GM23338 (cell line): ENCODE measurements around the gene DLG2. TPM values are rescaled to one million over a fixed set of nuclear protein-coding genes. Genes with fewer than 3 reads are reported as not detected.

Experiments used
- ATAC-seq: fragments of 200-7000 bp; cut with Tn5 transposase; 3 replicates; pipeline ENCODE4 v1.9.1; 2020
- DNase-seq: peaks from one replicate; pipeline ENCODE4 v3.0.0-alpha.2; 2015; ENCODE audit warnings: low spot score
- H2AFZ ChIP-seq: fragments of 200-600 bp; sonication (generic); 2 replicates; pipeline ENCODE4 v1.8.0; 2016; ENCODE audit warnings: antibody characterized with exemption, mild to moderate bottlenecking, moderate library complexity
- H3F3A ChIP-seq: fragments of 200-600 bp; sonication (generic); replicated peaks from 2 replicates; pipeline ENCODE4 v1.8.0; 2017; ENCODE audit warnings: antibody characterized with exemption, mixed run types, low read depth
- H3K27ac ChIP-seq: fragments of 200-600 bp; sonication (generic); 2 replicates; pipeline ENCODE4 v1.6.1; 2016; ENCODE audit warnings: low read depth
- H3K27me3 ChIP-seq: fragments of 200-600 bp; sonication (generic); 2 replicates; pipeline ENCODE4 v1.8.0; 2016; ENCODE audit warnings: mild to moderate bottlenecking, mixed run types, moderate library complexity; ENCODE audit not compliant: insufficient read depth
- H3K36me3 ChIP-seq: fragments of 200-600 bp; sonication (generic); 2 replicates; pipeline ENCODE4 v1.8.0; 2016; ENCODE audit warnings: mild to moderate bottlenecking; ENCODE audit not compliant: insufficient read depth
- H3K4me1 ChIP-seq: fragments of 200-600 bp; sonication (generic); 2 replicates; pipeline ENCODE4 v1.8.0; 2016; ENCODE audit warnings: mild to moderate bottlenecking, moderate library complexity; ENCODE audit not compliant: insufficient read depth
- H3K4me2 ChIP-seq: fragments of 200-600 bp; sonication (generic); 2 replicates; pipeline ENCODE4 v1.7.1; 2017; ENCODE audit warnings: mixed run types
- H3K4me3 ChIP-seq: fragments of 200-600 bp; sonication (generic); 2 replicates; pipeline ENCODE4 v1.6.1; 2016; ENCODE audit warnings: mixed run types
- H3K79me2 ChIP-seq: fragments of 200-600 bp; sonication (generic); replicated peaks from 2 replicates; pipeline ENCODE4 v1.8.0; 2017; ENCODE audit warnings: mild to moderate bottlenecking; ENCODE audit not compliant: insufficient read depth
- H3K9me2 ChIP-seq: fragments of 200-600 bp; sonication (generic); 2 replicates; pipeline ENCODE4 v1.8.0; 2017; ENCODE audit not compliant: insufficient read depth
- H4K20me1 ChIP-seq: fragments of 200-600 bp; sonication (generic); replicated peaks from 2 replicates; pipeline ENCODE4 v1.8.0; 2017; ENCODE audit warnings: mild to moderate bottlenecking; ENCODE audit not compliant: insufficient read depth
- H3K27ac Mint-ChIP-seq: 2 replicates; pipeline ENCODE4 v1.8.0; 2020; ENCODE audit warnings: inconsistent platforms, mild to moderate bottlenecking, moderate library complexity, mixed read lengths
- H3K27me3 Mint-ChIP-seq: 3 replicates; pipeline ENCODE4 v1.8.0; 2022; ENCODE audit warnings: low read depth, mild to moderate bottlenecking, moderate library complexity, mixed read lengths, inconsistent platforms; ENCODE audit not compliant: insufficient read depth, poor library complexity
- H3K36me3 Mint-ChIP-seq: 3 replicates; pipeline ENCODE4 v1.8.0; 2021; ENCODE audit warnings: low read depth, mild to moderate bottlenecking, inconsistent platforms, moderate library complexity, mixed read lengths
- H3K4me1 Mint-ChIP-seq: 3 replicates; pipeline ENCODE4 v1.8.0; 2020; ENCODE audit warnings: mild to moderate bottlenecking, inconsistent platforms, mixed read lengths
- H3K4me3 Mint-ChIP-seq: 3 replicates; pipeline ENCODE4 v1.8.0; 2021; ENCODE audit warnings: moderate library complexity, mild to moderate bottlenecking, inconsistent platforms, mixed read lengths
- H3K9me3 Mint-ChIP-seq: 3 replicates; pipeline ENCODE4 v1.8.0; 2020; ENCODE audit warnings: moderate library complexity, mild to moderate bottlenecking, inconsistent platforms, mixed read lengths
- CREB1 ChIP-seq: fragments of 250-450 bp; sonication (Bioruptor Pico); IDR thresholded peaks from 2 replicates; pipeline ENCODE4 v1.5.0; 2020; ENCODE audit warnings: low read depth, mild to moderate bottlenecking, moderate library complexity
- EZH2 ChIP-seq: fragments of 200-600 bp; sonication (generic); IDR thresholded peaks from one replicate; pipeline ENCODE4 v1.8.0; 2017; ENCODE audit warnings: antibody characterized with exemption, mild to moderate bottlenecking, low read depth; ENCODE audit not compliant: unreplicated experiment
- EZH2phosphoT487 ChIP-seq: fragments of 200-600 bp; sonication (generic); IDR thresholded peaks from one replicate; pipeline ENCODE4 v1.8.1; 2018; ENCODE audit warnings: antibody characterized with exemption; ENCODE audit not compliant: unreplicated experiment
- POLR2AphosphoS5 ChIP-seq: IDR thresholded peaks from 2 replicates; pipeline ENCODE4 v1.6.1; 2016; ENCODE audit warnings: antibody characterized with exemption, low read depth
- STAT1 ChIP-seq: IDR thresholded peaks from one replicate; pipeline ENCODE4 v1.6.1; 2016; ENCODE audit warnings: antibody characterized with exemption; ENCODE audit not compliant: unreplicated experiment
- ZNF114 ChIP-seq: fragments of 250-450 bp; sonication (Bioruptor Pico); IDR thresholded peaks from 2 replicates; pipeline ENCODE4 v1.5.0; 2020; ENCODE audit warnings: mild to moderate bottlenecking, moderate library complexity
- ZNF331 ChIP-seq: fragments of 250-450 bp; sonication (Bioruptor Pico); IDR thresholded peaks from 2 replicates; pipeline ENCODE4 v1.5.0; 2020; ENCODE audit warnings: low read depth, mild to moderate bottlenecking, moderate library complexity
- polyA plus RNA-seq: library from polyadenylated mRNA; unstranded; fragments of >200 nt; fragmentation: Nextera tagmentation; extraction: Ambion mirVana; gene quantifications from 2 replicates; pipeline ENCODE4 v1.2.1, GENCODE V29; 2016
- total RNA-seq: library from RNA; depleted of rRNA; stranded (reverse); fragments of >200 nt; shearing (Covaris generic); gene quantifications from 2 replicates; pipeline ENCODE4 v1.2.3, GENCODE V29; 2014
- TF ChIP-seq, protein P1 (sequence below): IDR thresholded peaks from 2 replicates; pipeline ENCODE4 v1.6.1; 2016; ENCODE audit warnings: antibody characterized with exemption
- TF ChIP-seq, protein P2 (sequence below), 2 experiments: fragments of 200-600 bp in 1 of 2; sonication (generic) in 1 of 2; conservative IDR thresholded peaks; 2 replicates each; pipeline versions ENCODE4 v1.5.1 to v1.6.1; 2016 to 2017; ENCODE audit warnings: antibody characterized with exemption in 2 of 2, low read depth in 2 of 2, mild to moderate bottlenecking in 2 of 2, moderate library complexity in 1 of 2
- TF ChIP-seq, protein P3 (sequence below): IDR thresholded peaks from one replicate; pipeline ENCODE4 v1.6.1; 2018; ENCODE audit warnings: antibody characterized with exemption; ENCODE audit not compliant: unreplicated experiment

Gene DLG2
- total and polyA plus RNA-seq, 2 experiments from 2014 or later = 19.8 to 21.5 TPM

DNA sequence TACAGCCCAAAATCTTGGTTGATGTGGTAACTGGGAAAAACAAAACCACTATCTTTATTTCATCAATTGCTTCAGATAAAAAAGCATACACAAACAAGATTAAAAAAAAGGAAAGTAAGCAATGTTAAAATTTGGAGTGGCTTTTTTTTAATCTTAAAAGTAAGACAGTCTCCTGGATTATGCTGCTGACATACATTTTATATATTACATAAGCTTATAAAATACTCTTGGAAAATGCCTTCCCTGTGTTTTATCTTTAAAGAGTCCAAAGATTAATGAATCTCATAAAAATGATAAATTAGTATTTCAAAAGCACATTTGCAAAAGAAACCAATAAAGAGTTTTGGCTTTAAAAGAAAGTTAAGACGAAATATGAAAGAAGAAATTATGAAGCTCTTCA, 132.7 kb downstream of the DLG2 start (continued):
- TF ChIP-seq POLR2AphosphoS5 = no peak
- TF ChIP-seq, protein P1, sequence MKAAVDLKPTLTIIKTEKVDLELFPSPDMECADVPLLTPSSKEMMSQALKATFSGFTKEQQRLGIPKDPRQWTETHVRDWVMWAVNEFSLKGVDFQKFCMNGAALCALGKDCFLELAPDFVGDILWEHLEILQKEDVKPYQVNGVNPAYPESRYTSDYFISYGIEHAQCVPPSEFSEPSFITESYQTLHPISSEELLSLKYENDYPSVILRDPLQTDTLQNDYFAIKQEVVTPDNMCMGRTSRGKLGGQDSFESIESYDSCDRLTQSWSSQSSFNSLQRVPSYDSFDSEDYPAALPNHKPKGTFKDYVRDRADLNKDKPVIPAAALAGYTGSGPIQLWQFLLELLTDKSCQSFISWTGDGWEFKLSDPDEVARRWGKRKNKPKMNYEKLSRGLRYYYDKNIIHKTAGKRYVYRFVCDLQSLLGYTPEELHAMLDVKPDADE = no peak
- TF ChIP-seq, protein P2, sequence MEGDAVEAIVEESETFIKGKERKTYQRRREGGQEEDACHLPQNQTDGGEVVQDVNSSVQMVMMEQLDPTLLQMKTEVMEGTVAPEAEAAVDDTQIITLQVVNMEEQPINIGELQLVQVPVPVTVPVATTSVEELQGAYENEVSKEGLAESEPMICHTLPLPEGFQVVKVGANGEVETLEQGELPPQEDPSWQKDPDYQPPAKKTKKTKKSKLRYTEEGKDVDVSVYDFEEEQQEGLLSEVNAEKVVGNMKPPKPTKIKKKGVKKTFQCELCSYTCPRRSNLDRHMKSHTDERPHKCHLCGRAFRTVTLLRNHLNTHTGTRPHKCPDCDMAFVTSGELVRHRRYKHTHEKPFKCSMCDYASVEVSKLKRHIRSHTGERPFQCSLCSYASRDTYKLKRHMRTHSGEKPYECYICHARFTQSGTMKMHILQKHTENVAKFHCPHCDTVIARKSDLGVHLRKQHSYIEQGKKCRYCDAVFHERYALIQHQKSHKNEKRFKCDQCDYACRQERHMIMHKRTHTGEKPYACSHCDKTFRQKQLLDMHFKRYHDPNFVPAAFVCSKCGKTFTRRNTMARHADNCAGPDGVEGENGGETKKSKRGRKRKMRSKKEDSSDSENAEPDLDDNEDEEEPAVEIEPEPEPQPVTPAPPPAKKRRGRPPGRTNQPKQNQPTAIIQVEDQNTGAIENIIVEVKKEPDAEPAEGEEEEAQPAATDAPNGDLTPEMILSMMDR (conservative IDR thresholded peaks at IDR 0.05; ENCODE audit: low read depth in 2 of 2) = no peak

DNA sequence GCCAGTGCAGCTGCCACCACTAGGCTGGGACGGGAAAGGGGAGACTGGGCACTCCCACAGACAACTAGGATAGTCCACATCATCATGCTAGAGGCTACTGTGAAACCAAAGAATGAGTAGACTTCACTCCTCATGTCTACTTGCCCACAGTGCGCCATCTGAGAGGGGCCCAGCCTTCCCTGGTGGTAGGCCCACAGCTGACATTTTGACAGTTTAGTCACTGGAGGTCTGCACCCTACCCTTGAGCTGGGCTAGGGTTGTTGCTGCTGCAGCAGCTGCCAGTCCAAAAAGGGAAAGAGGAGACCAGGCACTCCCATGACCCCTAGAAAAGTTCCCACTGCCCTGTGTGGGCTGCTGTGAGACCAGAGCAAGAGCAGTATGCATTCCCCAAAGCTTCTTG, 141.2 kb downstream of the DLG2 start:
- 0 out of 2 replicates have a peak, but pooled peaks cover 6% of the 10 kb centered on the region for H3K9me2 ChIP-seq
- peaks cover 7% of the 10 kb centered on the region; the same call in 1 of the 2 replicates for H3K36me3 ChIP-seq
- no peak overlapping the region for H3K27ac ChIP-seq
- no peak overlapping the region for H2AFZ ChIP-seq
- H3K4me1 ChIP-seq = no peaks in the 10 kb centered on the region
- no peaks in the 10 kb centered on the region for H3K27me3 Mint-ChIP-seq
- H3K4me3 ChIP-seq = no peak overlapping the region
- no peaks in the 10 kb centered on the region; the same call in 2 of the 3 replicates for H3K4me1 Mint-ChIP-seq
- H3K4me3 Mint-ChIP-seq = no peak overlapping the region
- H4K20me1 ChIP-seq = no peaks in the 10 kb centered on the region
- ATAC-seq = no peak
- H3K27me3 ChIP-seq = no peaks in the 10 kb centered on the region
- H3K4me2 ChIP-seq = no peak overlapping the region
- H3K79me2 ChIP-seq = no peaks in the 10 kb centered on the region
- H3K36me3 Mint-ChIP-seq = peaks cover 9% of the 10 kb centered on the region
- H3F3A ChIP-seq = no peaks in the 10 kb centered on the region
- peaks cover 18% of the 10 kb centered on the region for H3K9me3 Mint-ChIP-seq
- H3K27ac Mint-ChIP-seq = no peak overlapping the region
- DNase-seq = no peak
- TF ChIP-seq ZNF114 (CRISPR knock-in tag) = no peak
- no peak for TF ChIP-seq EZH2phosphoT487
- TF ChIP-seq, protein P3, sequence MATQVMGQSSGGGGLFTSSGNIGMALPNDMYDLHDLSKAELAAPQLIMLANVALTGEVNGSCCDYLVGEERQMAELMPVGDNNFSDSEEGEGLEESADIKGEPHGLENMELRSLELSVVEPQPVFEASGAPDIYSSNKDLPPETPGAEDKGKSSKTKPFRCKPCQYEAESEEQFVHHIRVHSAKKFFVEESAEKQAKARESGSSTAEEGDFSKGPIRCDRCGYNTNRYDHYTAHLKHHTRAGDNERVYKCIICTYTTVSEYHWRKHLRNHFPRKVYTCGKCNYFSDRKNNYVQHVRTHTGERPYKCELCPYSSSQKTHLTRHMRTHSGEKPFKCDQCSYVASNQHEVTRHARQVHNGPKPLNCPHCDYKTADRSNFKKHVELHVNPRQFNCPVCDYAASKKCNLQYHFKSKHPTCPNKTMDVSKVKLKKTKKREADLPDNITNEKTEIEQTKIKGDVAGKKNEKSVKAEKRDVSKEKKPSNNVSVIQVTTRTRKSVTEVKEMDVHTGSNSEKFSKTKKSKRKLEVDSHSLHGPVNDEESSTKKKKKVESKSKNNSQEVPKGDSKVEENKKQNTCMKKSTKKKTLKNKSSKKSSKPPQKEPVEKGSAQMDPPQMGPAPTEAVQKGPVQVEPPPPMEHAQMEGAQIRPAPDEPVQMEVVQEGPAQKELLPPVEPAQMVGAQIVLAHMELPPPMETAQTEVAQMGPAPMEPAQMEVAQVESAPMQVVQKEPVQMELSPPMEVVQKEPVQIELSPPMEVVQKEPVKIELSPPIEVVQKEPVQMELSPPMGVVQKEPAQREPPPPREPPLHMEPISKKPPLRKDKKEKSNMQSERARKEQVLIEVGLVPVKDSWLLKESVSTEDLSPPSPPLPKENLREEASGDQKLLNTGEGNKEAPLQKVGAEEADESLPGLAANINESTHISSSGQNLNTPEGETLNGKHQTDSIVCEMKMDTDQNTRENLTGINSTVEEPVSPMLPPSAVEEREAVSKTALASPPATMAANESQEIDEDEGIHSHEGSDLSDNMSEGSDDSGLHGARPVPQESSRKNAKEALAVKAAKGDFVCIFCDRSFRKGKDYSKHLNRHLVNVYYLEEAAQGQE = no peak
- TF ChIP-seq, protein P2 (conservative IDR thresholded peaks at IDR 0.05; ENCODE audit: low read depth in 2 of 2) = no peak
- TF ChIP-seq ZNF331 (CRISPR knock-in tag) = no peak
- TF ChIP-seq, protein P1 = no peak
- TF ChIP-seq STAT1 = no peak
- no peak for TF ChIP-seq CREB1
- TF ChIP-seq EZH2 = no peak
